Stimulated activated CD8-positive, alpha-beta memory T cell treated with anti-CD3 and anti-CD28 coated beads, Interleukin-4, amount 100 ng/mL, for 4 hours (primary cell): ENCODE measurements around the gene MEGF8.
"Not testable (repeated sequence)": the region's sequence is repeated elsewhere in the genome, so short reads cannot be mapped to it uniquely, and the experiment has no call there.

Source experiments
- DNase-seq, 2 donors: peaks; one replicate each; pipeline ENCODE4 v3.0.0-alpha.2; 2020; ENCODE audit warnings: low read depth in 2 of 2, low spot score in 1 of 2

Gene MEGF8

DNA sequence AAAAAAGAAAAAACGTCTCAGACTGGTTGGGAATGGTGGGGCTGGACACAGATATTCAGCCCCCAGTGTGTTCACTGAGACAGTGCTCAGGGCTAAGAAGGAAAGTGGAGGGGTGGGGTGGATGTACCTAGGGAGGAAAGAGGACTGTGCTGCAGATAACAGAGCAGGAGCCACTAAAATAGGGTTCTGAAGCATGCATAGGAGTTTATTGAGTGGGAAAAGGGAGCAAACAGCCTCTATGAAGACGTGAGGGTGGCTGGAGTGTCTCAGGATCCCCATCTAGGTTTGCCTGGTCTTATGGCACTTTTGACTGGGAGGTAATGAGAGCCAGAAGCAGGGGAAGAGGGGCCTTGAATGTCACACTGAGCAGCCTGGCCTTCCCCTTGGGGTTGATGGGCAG is 3.4 kb downstream of the MEGF8 start:
- no peak for DNase-seq

DNA sequence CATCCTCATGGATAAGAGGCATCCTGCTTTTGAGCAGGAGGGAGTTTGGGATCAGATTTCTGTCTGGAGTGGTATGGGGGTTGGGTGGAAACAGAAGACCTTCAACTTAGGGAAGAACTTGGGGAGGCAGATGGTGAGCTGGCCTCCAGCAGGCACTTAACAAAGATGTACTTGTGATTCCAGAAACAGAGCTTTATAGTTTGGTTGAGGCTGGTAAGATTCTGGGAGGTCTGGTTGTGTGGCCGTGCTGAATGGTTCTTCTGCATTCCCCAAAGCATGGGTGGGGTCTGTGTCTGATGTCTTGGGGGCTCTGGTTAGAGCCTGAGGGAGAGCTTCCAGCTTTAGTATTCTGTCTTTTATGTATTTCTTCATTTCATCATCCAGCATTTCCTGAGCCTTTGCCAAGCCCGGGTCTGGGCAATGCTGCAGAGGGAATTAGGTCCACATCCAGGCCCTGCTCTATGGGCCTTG is 4.8 kb downstream of the MEGF8 start:
- no peak for DNase-seq

DNA sequence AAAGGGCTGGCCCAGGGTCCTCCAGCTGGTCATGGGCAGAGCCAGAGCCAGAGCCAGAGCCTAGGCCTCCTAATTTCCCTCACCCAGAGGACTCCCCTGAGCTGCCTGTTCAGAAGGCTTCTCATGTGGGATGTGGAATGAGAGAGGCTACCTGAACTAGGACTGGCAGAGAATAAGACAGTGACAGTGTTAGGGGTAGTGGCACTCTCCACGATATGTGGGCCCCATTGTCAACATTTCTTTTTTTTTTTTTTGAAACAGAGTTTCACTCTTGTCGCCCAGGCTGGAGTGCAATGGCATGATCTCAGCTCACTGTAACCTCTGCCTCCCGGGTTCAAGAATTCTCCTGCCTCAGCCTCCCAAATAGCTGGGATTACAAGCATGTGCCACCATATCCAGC is 5.9 kb downstream of the MEGF8 start:
- DNase-seq, result not testable (repeated sequence)

DNA sequence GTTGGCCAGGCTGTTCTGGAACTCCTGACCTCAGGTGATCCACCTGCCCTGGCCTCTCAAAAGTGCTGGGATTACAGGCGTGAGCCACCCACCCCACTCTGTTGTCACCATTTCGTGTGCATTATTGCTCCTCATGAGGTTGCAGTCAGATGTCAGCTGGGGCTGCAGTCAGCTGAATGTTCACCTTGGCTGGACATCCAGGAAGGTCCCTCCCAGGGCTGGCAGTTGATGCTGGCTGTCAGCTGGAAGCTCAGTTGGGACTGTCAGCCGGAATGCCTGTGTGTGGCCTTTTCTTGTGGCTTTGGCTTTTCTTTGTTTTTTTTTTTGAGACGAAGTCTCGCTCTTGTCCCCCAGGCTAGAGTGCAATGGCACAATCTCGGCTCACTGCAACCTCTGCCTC is 6.6 kb downstream of the MEGF8 start:
- DNase-seq, result no peak

DNA sequence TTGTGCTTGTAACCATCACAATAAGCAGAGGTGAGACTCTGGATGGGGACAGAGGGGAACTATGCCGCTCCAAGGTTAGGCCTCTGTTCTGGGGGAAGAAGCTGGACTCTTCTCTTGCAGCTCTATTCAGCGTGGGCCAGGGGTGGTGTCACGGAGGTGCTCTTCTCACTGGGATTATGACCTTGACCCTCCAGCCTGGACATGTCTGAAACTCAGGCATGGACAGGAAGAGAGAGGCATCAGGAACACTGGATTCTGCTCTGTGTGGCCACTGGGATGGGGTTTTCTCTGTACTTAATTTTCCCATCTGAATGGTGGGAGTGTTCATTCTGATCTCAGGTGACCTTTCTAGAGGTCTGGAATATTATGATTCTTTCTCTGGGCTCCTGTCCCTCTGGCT is 7.6 kb downstream of the MEGF8 start:
- DNase-seq, result no peak

DNA sequence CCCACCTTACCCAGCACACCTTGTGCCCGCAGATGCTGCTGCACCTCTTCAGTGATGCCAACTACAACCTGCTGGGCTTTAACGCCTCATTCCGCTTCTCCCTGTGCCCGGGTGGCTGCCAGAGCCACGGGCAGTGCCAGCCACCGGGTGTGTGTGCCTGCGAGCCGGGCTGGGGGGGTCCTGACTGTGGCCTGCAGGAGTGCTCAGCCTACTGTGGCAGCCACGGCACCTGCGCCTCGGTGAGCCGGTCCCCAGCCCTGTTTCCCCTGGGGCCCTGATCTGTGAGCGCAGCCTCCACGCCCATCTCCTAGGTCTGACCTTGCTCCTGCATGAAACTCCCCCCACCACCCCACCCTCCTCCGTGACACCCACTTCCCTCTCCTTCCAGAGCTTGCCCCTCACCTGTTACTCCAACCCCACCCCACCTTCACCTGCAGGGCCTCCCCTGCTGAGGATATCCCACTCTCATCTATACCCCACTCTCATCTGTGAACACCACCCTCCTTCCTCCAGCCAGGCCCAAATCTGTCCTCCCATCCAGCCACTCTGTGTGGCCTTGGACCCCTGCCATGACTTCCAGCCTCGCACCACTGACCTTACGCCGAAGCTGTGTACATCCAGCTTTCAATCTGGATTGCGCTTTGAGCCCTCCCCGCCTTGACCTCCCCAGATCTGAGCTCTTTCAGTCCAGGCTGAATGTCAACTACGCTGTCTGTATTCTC is 8.7 kb downstream of the MEGF8 start:
- DNase-seq, result no peak

DNA sequence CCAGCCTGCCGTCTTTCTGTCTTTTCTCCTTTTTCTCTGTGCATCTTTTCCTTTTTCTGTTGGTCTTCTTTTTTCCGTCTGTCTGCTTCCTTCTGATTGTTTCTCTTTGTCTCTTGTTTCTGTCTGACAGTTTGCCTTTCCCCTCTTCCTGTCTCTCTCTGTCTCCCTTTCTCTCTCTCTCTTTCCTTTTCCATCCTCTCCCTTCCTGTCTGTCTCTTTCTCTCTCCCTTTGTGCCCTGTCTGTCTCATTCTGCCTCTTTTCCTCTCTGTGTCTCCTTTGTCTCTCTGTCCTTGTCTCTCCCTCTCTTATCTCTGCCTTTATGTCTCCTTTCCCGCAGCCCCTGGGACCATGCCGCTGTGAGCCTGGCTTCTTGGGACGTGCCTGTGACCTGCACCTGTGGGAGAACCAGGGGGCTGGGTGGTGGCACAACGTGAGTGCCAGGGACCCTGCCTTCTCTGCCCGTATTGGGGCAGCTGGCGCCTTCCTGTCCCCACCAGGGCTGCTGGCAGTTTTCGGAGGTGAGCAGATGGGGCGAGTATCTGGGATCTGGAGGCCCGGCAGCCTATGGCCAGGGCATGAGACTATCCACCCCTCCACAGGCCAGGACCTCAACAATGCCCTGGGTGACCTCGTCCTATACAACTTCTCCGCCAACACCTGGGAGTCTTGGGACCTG is 9.4 kb downstream of the MEGF8 start:
- DNase-seq, result no peak

DNA sequence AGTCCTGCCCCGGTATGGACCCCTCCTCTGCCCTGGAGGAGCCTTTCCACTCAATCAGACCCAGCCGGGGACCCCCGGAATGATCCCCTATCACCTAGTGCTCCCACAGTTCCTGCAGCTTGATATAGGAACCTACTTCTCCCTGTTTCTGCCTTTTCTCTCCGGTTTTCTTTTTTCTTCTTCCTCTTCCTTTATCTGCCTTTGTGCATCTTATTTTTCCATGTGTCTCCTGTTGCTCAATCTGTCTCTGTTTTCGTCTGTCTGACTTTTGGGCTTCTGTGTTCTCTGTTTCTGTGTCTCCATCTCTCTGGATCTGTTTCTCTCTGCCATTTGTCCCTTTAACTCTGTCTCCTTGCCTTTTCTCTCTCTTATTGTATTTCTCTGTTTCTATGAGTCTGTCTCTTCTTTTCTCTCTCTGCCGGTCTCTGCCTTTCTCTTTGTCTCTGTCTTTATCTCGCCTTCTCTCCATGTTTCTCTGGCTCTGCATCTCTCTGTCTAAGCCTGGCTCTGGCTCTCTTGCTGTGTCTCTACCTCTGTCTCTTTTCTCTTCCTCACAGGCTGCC is 10.0 kb downstream of the MEGF8 start:
- DNase-seq, result no peak

DNA sequence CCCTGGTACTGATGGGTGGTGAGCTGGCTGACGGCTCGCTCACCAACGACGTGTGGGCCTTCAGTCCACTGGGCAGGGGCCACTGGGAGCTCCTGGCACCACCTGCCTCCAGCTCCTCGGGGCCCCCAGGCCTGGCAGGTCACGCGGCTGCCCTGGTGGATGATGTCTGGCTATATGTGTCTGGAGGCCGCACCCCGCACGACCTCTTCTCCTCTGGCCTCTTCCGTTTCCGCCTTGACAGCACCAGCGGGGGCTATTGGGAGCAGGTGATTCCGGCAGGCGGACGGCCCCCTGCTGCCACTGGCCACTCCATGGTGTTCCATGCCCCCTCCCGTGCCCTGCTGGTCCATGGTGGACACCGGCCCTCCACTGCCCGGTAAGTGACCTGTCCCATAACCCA is 10.5 kb downstream of the MEGF8 start:
- DNase-seq, result no peak

DNA sequence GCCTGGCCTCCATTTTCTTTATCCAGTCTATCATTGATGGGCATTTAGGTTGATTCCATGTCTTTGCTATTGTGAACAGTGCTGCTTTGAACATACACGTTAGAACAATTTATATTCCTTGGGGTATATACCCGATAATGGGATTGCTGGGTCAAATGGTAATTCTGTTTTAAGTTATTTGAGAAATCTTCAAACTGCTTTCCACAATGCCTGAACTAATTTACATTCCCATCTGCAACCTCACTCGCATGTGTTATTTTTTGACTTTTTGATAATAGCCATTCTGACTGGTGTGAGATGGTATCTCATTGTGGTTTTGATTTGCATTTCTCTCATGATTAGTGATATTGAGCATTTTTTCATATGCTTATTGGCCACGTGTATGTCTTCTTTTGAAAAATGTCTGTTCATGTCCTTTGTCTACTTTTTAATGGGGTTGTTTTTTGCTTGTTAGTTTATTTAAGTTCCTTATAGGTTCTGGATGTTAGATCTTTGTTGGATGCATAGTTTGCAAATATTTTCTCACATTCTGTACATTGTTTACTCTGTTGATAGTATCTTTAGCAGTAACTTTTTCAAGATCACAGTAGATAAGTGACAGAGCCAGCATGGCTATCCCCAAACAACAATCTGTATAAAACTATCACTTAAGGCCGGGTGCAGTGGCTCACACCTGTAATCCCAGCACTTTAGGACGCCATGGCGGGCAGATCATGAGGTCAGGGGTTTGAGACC is 13.9 kb downstream of the MEGF8 start:
- DNase-seq, result not testable (repeated sequence)

DNA sequence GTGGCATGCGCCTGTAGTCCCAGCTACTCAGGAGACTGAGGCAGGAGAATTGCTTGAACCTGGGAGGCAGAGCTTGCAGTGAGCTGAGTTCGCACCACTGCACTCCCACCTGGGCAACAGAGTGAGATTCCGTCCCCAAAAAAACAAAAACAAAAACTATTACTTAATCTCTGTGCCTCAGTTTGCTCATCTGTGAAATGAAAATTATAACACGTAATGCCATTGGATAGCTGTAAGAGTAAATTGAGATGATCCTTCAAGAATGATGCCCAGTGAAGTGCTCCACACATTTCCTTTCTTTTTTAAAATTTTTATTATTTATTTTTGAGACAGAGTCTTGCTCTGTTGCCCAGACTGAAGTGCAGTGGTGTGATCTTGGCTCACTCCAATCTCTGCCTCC is 14.5 kb downstream of the MEGF8 start:
- not testable (repeated sequence) for DNase-seq

DNA sequence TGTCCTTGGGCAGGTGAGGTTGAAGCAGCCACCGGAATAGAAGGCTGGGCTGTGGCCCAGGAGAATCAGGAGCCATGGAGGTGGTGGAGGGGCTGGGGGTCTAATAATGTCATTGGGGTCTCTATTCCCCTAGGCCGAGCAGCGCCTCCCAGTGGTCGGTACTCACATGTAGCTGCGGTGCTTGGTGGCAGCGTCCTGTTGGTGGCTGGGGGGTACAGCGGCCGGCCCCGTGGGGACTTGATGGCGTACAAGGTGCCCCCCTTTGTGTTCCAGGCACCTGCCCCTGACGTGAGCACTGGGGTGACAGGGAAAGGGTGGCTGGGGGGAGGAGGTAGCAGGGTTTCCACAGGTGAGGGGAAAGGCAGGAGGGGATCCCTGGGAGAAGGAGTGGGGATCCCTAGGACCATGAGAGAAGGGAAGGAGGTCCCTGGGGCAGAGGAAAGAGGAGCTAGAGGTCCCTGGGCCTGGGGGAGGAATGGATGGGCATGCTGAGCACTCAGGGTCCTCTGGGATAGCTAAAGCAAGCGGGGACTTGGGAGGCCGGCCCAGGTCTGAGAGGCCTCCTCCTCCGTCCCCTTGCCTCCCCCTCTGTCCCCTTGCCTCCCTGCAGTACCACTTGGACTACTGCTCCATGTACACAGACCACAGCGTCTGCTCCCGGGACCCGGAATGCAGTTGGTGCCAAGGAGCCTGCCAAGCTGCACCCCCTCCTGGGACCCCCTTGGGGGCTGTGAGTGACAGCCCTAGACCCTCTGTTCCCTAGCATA is 18.1 kb downstream of the MEGF8 start:
- no peak for DNase-seq

DNA sequence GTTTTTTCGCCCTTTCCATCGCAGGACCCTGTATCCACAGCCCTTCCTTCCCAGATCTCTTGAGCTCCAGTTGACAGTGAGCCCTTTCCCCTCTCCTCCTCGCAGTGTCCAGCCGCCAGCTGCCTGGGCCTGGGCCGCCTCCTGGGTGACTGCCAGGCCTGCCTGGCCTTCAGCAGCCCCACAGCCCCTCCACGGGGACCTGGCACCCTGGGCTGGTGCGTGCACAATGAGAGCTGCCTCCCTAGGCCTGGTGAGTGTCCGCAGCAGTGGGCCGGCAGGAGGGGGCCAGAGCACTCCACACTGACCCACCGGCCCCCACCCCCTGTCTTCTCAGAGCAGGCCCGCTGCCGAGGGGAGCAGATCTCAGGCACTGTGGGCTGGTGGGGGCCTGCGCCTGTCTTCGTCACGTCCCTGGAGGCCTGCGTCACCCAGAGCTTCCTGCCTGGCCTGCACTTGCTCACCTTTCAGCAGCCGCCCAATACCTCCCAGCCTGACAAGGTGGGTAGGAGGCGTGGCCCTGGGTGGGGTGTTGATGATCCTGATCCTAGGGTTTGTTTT is 19.0 kb downstream of the MEGF8 start:
- no peak for DNase-seq

DNA sequence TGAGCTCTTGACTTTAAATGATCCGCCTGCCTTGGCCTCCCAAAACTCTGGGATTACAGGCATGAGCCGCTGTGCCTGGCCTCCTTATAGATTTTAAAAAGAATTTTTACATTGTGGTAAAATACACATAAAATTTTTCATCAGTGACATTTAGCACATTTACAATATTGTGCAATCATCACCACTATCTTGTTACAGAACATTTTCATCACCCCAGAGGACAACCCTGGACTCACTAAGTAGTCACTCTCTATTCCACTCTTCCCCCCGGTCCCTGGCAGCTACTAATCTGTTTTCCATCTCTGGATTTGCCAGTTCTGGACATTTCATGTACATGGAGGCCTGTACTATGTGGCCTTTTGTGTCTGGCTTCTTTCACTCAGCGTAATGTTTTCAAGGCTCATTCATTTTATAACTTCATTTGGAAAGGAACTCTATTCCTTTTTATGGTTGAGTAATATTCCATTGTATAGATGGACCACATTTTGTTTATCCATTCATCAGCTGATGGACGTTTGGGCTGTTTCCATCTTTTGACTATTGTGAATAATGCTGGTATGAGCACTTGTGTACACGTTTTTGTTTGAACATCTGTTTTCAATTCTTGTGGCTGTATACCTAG is 19.9 kb downstream of the MEGF8 start:
- DNase-seq, result no peak

DNA sequence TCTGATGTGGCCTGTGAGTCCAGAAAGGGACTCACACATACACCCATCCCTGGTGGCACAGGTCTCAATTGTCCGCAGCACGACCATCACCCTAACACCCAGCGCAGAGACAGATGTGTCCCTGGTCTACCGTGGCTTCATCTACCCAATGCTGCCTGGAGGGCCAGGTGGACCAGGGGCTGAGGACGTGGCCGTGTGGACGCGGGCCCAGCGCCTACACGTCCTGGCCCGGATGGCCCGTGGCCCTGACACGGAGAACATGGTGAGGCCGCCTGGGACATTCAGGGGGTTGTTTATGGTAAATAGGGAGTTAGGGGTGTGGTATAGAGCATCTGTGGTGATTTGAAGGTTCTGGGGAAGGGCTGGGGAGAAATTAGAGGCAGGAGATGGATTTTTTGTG is 22.8 kb downstream of the MEGF8 start:
- DNase-seq, result no peak

DNA sequence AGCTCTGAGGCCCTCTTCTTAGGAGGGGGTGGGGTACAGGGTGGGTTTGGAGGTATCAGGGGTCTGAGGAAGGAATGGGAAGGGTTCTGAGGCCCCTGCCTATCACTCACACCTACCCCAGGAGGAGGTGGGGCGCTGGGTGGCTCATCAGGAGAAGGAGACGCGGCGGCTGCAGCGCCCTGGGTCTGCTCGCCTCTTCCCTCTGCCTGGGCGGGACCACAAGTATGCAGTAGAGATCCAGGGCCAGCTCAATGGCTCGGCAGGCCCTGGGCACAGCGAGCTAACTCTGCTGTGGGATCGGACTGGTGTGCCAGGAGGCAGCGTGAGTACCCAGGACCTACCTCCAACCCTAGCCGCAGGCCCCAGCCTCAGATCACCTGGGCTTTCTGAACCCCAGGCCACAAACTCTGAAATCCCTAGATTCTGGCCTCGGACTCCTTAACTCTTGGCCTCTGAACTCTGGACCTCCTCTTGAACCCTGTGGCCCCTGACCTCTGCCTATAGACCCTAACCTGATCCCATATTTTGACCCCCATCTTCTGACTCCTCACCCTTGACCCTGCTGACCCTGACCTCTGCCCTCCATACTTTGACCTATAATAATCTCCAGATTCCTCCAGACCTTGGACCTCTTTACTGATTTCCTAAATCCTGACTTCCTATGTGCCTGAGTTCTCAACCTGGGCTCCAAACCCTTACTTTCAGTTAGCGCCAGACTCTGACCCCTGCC is 24.1 kb downstream of the MEGF8 start:
- no peak for DNase-seq

DNA sequence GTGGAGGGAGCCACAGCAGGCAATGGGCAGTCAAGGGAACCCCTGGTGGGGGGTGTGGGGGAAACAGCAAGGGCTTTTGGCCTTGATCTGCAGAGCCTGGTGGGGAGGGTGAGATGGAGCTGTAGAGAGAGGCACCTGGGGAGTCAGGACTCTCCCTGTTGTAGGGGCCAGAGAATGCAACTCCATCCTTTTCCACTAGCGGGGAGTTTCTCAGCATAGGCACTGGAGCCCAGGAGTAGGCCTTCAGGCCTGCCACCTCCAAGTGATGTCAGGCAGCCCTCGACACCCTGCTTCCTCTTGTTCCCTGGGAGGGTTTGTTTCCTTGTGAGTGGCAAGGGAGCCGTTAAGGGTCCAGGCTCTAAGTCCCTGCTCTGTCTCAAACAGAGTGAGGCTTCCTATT is 25.0 kb downstream of the MEGF8 start:
- no peak for DNase-seq

DNA sequence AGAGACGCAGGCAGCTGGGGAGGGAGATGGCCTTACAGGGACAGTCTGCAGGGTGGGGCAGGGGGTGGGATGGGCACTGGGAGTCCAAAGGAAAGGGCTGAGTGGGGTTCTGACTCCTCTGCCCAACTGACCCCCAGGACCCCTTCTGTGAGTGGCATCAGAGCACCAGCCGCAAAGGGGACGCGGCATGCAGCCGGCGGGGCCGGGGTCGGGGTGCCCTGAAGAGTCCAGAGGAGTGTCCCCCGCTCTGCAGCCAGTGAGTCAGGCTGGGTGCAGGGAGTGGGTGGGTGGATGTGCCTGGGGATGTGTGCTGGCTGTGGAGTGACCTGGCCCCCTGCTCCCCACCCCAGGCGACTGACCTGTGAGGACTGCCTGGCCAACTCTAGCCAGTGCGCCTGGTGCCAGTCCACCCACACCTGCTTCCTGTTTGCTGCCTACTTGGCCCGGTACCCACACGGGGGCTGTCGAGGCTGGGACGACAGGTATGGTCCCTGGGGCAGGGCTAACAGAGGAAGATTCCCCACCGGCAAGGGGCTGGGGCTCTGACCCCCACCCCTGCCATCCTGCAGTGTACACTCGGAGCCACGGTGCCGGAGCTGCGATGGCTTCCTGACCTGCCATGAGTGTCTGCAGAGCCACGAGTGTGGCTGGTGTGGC is 25.8 kb downstream of the MEGF8 start:
- no peak for DNase-seq
